Esophagus squamous epithelium (tissue), 4 donors: ENCODE results near the gene PGGHG.

Experiments used
- POLR2A ChIP-seq, 4 donors: fragments of 450-650 bp; IDR thresholded peaks; one replicate each; pipeline ENCODE4 v1.6.1; 2017; ENCODE audit warnings: antibody characterized with exemption in 4 of 4, mild to moderate bottlenecking in 4 of 4, moderate library complexity in 3 of 4
- TF ChIP-seq, protein P1 (sequence below), 6 experiments: fragments of 450-650 bp in 4 of 6; fragments of 200-600 bp in 2 of 6; sonication (generic) in 2 of 6; IDR thresholded peaks; one replicate each; pipeline ENCODE4 v1.5.1; 2016 to 2019; ENCODE audit warnings: antibody characterized with exemption in 6 of 6, mild to moderate bottlenecking in 4 of 6, moderate library complexity in 4 of 6

- TF ChIP-seq, protein P1, sequence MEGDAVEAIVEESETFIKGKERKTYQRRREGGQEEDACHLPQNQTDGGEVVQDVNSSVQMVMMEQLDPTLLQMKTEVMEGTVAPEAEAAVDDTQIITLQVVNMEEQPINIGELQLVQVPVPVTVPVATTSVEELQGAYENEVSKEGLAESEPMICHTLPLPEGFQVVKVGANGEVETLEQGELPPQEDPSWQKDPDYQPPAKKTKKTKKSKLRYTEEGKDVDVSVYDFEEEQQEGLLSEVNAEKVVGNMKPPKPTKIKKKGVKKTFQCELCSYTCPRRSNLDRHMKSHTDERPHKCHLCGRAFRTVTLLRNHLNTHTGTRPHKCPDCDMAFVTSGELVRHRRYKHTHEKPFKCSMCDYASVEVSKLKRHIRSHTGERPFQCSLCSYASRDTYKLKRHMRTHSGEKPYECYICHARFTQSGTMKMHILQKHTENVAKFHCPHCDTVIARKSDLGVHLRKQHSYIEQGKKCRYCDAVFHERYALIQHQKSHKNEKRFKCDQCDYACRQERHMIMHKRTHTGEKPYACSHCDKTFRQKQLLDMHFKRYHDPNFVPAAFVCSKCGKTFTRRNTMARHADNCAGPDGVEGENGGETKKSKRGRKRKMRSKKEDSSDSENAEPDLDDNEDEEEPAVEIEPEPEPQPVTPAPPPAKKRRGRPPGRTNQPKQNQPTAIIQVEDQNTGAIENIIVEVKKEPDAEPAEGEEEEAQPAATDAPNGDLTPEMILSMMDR (IDR thresholded peaks at IDR 0.05), result no peak
- TF ChIP-seq POLR2A (IDR thresholded peaks at IDR 0.05), result no peak
These were observed 51.9 kb downstream of the PGGHG start for GRCh38 chr11:340539-341512.
